T-helper 1 cell treated with Interleukin-12 subunit alpha and Interleukin-12 subunit beta and Interleukin-4 antibody, amounts not matched to agents 30 μg/mL and 1 μg/mL, for 36 hours (primary cell): ENCODE results near the gene CDH15.

ENCODE experiments used
- H3K27ac Mint-ChIP-seq: one replicate; pipeline ENCODE4 v1.8.0; 2021; ENCODE audit warnings: mild to moderate bottlenecking, mixed read lengths
- H3K27me3 Mint-ChIP-seq: one replicate; pipeline ENCODE4 v1.8.0; 2021; ENCODE audit warnings: low read depth, mixed read lengths
- H3K36me3 Mint-ChIP-seq: one replicate; pipeline ENCODE4 v1.8.0; 2021; ENCODE audit warnings: low read depth, mixed read lengths
- H3K4me1 Mint-ChIP-seq: one replicate; pipeline ENCODE4 v1.8.0; 2021; ENCODE audit warnings: low read depth, mixed read lengths
- H3K4me3 Mint-ChIP-seq: one replicate; pipeline ENCODE4 v1.8.0; 2021; ENCODE audit warnings: mild to moderate bottlenecking, moderate library complexity, mixed read lengths
- H3K9me3 Mint-ChIP-seq: one replicate; pipeline ENCODE4 v1.8.0; 2021; ENCODE audit warnings: mixed read lengths

CDH15 gene

GRCh38 chr16:89171216-89172170, at the start of gene CDH15:
CDH15 (plus strand) TSS chr16:89171748; CDS start chr16:89171832, 84 bp downstream.
- Mint-ChIP-seq H3K27me3 (peaks cover 6% of the 10 kb centered on the region), H3K9me3 (no peaks in the 10 kb centered on the region), H3K4me1 (peaks cover 6% of the 10 kb centered on the region), H3K36me3 (no peaks in the 10 kb centered on the region), H3K4me3 (peak within 1 kb of the TSS; percentile 76), H3K27ac (no peak within 1 kb of the TSS)

- H3K4me3 Mint-ChIP-seq: no peak overlapping the region
These were observed 49.2 kb upstream of the CDH15 start for GRCh38 chr16:89122322-89122851.

GRCh38 chr16:89123001-89123830, 48.3 kb upstream of the CDH15 start:
- no peaks in the 10 kb centered on the region for H3K27me3 Mint-ChIP-seq

More at GRCh38 chr16:89122322-89122851, 49.2 kb upstream of the CDH15 start:
- peaks cover 9% of the 10 kb centered on the region for H3K4me1 Mint-ChIP-seq
- H3K36me3 Mint-ChIP-seq: peaks cover 41% of the 10 kb centered on the region
- no peaks in the 10 kb centered on the region for H3K27me3 Mint-ChIP-seq
- H3K9me3 Mint-ChIP-seq: peaks cover 8% of the 10 kb centered on the region
- H3K27ac Mint-ChIP-seq: no peak overlapping the region

GRCh38 chr16:89123831-89124100, 47.8 kb upstream of the CDH15 start:
- H3K36me3 Mint-ChIP-seq: peaks cover 36% of the 10 kb centered on the region
- no peaks in the 10 kb centered on the region for H3K27me3 Mint-ChIP-seq
- H3K9me3 Mint-ChIP-seq: peaks cover 8% of the 10 kb centered on the region
- H3K27ac Mint-ChIP-seq: no peak overlapping the region
- peaks cover 10% of the 10 kb centered on the region for H3K4me1 Mint-ChIP-seq
- no peak overlapping the region for H3K4me3 Mint-ChIP-seq

More at GRCh38 chr16:89123001-89123830, 48.3 kb upstream of the CDH15 start:
- Mint-ChIP-seq H3K4me3 (no peak overlapping the region), H3K4me1 (peaks cover 10% of the 10 kb centered on the region), H3K9me3 (peaks cover 8% of the 10 kb centered on the region), H3K27ac (no peak overlapping the region), H3K36me3 (peaks cover 36% of the 10 kb centered on the region)

- Mint-ChIP-seq H3K27me3 (no peaks in the 10 kb centered on the region), H3K36me3 (peaks cover 36% of the 10 kb centered on the region), H3K4me3 (no peak overlapping the region), H3K9me3 (peaks cover 8% of the 10 kb centered on the region), H3K27ac (no peak overlapping the region), H3K4me1 (peaks cover 5% of the 10 kb centered on the region)
These were observed 42.2 kb upstream of the CDH15 start for GRCh38 chr16:89129378-89129777.

- no peak overlapping the region for H3K4me3 Mint-ChIP-seq
- peaks cover 5% of the 10 kb centered on the region for H3K4me1 Mint-ChIP-seq
- no peak overlapping the region for H3K27ac Mint-ChIP-seq
- peaks cover 7% of the 10 kb centered on the region for H3K9me3 Mint-ChIP-seq
- no peaks in the 10 kb centered on the region for H3K27me3 Mint-ChIP-seq
- H3K36me3 Mint-ChIP-seq: peaks cover 35% of the 10 kb centered on the region
These were observed 41.1 kb upstream of the CDH15 start for GRCh38 chr16:89130448-89130847.

GRCh38 chr16:89131783-89132182, 39.8 kb upstream of the CDH15 start:
- peaks cover 30% of the 10 kb centered on the region for H3K36me3 Mint-ChIP-seq
- H3K27me3 Mint-ChIP-seq: no peaks in the 10 kb centered on the region
- H3K27ac Mint-ChIP-seq: no peak overlapping the region
- H3K4me1 Mint-ChIP-seq: peaks cover 5% of the 10 kb centered on the region
- H3K9me3 Mint-ChIP-seq: no peaks in the 10 kb centered on the region
- H3K4me3 Mint-ChIP-seq: no peak overlapping the region

- H3K4me1 Mint-ChIP-seq: peaks cover 2% of the 10 kb centered on the region
- no peaks in the 10 kb centered on the region for H3K27me3 Mint-ChIP-seq
- no peaks in the 10 kb centered on the region for H3K9me3 Mint-ChIP-seq
- H3K36me3 Mint-ChIP-seq: peaks cover 27% of the 10 kb centered on the region
- H3K4me3 Mint-ChIP-seq: no peak overlapping the region
- no peak overlapping the region for H3K27ac Mint-ChIP-seq
These were observed 39.1 kb upstream of the CDH15 start for GRCh38 chr16:89132194-89133005.

GRCh38 chr16:89133457-89134127, 38.0 kb upstream of the CDH15 start:
- peaks cover 27% of the 10 kb centered on the region for H3K36me3 Mint-ChIP-seq
- no peak overlapping the region for H3K27ac Mint-ChIP-seq
- no peaks in the 10 kb centered on the region for H3K27me3 Mint-ChIP-seq
- no peaks in the 10 kb centered on the region for H3K9me3 Mint-ChIP-seq
- no peaks in the 10 kb centered on the region for H3K4me1 Mint-ChIP-seq
- H3K4me3 Mint-ChIP-seq: no peak overlapping the region

- Mint-ChIP-seq H3K27ac (no peak overlapping the region), H3K9me3 (no peaks in the 10 kb centered on the region), H3K4me3 (no peak overlapping the region), H3K27me3 (no peaks in the 10 kb centered on the region), H3K4me1 (no peaks in the 10 kb centered on the region), H3K36me3 (peaks cover 23% of the 10 kb centered on the region)
These were observed 37.3 kb upstream of the CDH15 start for GRCh38 chr16:89134269-89134668.

GRCh38 chr16:89135166-89135565, 36.4 kb upstream of the CDH15 start:
- no peaks in the 10 kb centered on the region for H3K27me3 Mint-ChIP-seq
- no peaks in the 10 kb centered on the region for H3K4me1 Mint-ChIP-seq
- peaks cover 19% of the 10 kb centered on the region for H3K36me3 Mint-ChIP-seq
- H3K9me3 Mint-ChIP-seq: no peaks in the 10 kb centered on the region
- H3K4me3 Mint-ChIP-seq: no peak overlapping the region
- no peak overlapping the region for H3K27ac Mint-ChIP-seq

- H3K4me3 Mint-ChIP-seq: no peak overlapping the region
- H3K27me3 Mint-ChIP-seq: no peaks in the 10 kb centered on the region
- H3K9me3 Mint-ChIP-seq: no peaks in the 10 kb centered on the region
- no peaks in the 10 kb centered on the region for H3K4me1 Mint-ChIP-seq
- peaks cover 14% of the 10 kb centered on the region for H3K36me3 Mint-ChIP-seq
- no peak overlapping the region for H3K27ac Mint-ChIP-seq
These were observed 35.4 kb upstream of the CDH15 start for GRCh38 chr16:89135971-89136765.

- no peaks in the 10 kb centered on the region for H3K4me1 Mint-ChIP-seq
- H3K4me3 Mint-ChIP-seq: no peak overlapping the region
- H3K27ac Mint-ChIP-seq: no peak overlapping the region
- no peaks in the 10 kb centered on the region for H3K27me3 Mint-ChIP-seq
- no peaks in the 10 kb centered on the region for H3K9me3 Mint-ChIP-seq
- peaks cover 10% of the 10 kb centered on the region for H3K36me3 Mint-ChIP-seq
These were observed 34.6 kb upstream of the CDH15 start for GRCh38 chr16:89136931-89137330.
